Anterior cingulate cortex (tissue), 58 donors: Measurements from ENCODE around the gene COQ8B.

Experiments used
- DNase-seq, 58 donors: peaks; one replicate each; lab custom pipeline; 2025; lab: John Stamatoyannopoulos, UW

COQ8B gene

DNA sequence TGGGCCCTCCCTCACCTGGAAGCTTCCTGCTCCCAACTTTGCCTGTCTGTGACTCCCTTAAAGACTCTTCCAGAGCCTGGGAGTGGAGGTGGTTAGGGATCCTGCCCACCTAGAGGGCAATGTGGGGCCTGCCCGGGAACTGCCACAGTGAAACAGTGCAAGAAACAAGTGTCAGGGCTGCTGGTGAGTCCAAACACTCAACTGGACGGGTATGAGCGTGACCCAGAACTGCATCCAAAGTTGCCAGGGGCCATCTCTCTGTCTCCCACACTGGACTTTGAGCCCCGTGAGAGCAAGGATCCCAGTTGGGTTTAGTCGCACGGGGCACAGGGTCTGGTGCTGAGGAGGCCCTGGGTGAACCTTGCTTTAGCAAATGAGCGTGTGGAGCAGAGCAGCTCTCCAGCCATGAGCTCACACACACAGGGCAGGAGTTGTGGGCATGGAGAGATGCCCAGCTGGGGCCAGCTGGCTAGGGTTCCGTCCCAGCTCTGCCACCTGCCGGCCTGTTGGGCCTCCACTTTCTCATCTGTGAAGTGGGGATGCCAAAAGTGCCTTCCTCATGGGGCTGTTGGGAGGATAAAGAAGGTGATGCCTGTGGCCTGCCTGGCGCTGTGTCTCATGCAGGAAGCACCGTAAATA lies 23.4 kb downstream of the COQ8B start:
- DNase-seq = no peak

DNA sequence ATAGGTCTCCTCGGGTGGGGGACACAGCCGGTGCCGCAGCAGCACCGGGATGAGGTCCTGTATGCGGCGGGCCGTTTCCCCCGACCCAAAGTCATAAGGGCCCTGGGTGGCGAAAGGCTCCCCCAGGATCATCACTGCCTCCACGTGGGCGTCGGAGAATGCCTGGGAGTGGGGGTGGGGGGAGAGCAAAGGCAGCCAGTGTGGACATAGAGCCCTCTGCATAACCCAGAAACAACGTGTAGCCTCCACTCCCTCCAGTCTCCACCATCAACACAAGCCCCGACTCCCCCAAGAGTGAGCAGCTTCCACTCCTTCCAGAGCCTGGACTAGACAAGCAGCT lies 24.5 kb downstream of the COQ8B start:
- no peak for DNase-seq

DNA sequence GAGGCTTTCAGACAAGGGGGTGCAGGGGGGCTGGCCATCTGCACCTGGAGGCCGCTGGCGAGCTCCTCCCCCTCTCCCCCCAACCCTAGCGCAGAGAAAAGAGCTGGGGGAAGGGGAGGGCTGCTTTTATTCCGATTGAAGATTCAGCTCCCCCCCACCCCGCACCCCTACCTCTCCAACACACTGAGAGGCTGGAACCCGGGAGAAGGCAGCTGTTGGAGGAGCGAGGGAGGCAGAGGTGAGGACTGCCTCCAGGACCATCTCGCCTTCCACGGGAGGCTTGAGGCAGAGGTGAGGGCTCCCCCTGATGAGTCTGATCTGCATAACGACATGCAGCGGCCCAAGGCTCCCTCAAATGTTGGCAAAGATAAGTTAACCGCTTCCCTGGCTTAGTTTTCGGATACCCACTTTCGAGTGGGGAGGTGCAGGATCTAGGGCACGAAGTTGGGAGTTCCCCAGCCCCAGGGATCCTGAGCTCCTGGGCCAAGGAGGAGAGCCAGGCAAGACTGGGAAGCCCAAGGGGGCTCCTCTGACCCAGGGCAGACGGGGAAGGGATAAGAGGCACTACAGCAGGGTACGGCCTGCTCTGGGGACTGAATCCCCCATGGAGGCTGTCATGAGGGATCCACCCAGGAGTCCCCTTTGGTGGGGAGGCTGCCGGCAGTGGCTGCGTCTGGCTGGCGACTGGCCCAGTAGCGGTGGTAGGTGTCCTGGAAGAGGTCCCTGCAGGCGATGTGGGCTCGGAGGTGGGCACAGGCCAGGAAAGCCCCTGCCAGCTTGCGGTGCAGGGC lies 25.1 kb downstream of the COQ8B start:
- peak in 5 of 58 donors; percentile 10 to 50 (median 36) for DNase-seq

DNA sequence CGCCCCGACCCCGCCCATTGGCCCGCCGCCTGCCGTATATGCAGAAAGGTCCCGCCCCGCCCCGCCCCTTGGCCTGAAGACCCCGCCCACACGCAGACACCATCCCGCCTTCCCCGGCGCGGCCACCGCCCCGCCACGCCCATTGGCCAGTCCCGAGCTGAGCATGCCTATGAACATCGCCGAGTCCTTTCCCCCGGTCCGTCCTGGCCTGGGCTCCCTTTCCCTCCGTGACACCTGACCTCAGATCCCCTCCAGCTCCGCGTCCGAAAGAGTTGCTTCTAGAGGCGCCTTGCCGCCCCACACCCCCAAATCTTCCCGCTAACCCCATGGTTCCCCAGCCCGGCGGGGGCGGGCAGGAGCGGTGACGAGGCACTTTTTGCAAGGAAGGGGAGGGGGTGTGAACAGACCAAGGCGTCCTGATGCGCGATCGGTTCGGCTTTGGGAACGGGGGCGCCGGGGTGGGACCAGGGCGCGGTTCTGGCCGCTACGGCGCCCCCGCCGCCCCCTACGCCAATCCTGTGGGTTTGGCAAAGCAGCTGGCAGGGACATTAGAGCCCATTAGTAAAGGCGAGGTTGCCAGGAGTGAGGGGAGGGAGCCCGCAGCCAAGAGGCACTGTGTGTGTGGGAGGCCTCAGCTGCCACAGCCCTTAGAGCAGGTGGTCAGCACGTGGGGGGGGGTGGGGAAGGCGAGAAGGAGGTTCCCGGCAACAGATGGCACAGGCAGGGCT lies 25.8 kb downstream of the COQ8B start:
- DNase-seq = peak; percentile 40 to 96 (median 88)

DNA sequence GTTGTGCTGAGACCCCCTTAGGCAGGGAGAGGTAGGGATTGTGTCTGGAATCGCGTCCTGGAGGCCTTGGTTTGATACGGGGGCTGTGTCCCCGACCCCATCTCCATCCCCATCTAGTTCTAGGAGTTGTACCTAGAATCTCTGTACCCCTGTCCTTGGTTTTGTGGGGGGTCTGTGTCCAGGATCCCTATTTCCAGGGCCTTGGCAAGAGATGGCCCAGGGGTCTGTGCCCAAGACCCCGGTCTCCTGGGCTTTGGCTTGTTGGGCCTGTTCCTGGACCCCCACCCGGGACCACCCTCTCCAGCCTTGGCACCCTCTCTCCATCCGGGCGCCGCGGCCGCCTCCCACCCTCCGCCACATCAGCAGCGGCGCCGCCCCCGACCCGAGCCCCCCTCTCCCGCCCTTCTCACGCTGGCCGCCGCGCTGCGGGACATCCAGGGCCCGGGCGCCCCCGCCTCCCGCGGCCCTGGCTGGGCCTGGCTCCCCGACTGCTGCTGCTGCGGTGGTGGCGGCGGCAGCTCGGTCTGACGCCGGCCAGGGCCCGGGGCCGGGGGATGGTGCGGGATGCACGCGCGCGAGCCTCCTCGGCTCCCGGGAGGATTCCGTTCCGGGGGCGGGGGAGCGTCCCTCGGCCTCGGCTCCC lies 26.5 kb downstream of the COQ8B start, which contains the start of gene NUMBL:
TSS of gene NUMBL (minus strand) at position 602 of the 643 bp plus-strand sequence. CDS start at position 434, 168 bp downstream.
- DNase-seq = no peak

DNA sequence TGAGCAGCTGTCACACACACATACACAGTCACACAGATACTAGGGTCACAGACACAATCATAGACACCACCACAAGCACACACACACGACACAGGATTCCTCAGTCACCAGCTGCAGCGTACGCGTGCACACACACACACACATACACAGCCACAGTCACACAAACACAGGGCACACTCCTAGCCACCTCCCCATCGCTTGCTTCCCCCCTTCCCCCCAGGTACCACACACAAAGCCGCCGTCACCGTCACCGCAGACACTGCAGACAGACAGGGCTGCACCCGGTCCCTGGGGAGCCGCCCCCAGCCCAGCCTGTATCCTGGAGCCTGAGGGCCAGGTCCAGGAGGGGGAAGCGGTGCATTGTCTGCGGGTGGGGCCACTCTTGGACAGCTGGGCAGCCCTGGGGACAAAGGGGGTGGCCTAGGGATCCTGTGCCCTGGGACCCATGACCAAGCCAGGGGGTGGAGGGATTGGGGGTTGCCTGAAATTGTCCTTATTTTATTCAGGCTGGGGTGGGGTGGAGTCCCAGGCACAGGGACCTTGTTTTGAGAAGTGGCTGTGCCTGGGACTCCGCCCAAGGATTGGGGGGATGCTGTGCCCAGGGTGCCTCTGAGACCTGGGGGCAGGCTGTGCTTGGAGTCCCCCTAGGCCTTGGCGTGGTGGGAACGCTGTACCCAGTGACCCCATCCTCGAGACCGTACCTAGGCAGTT lies 27.2 kb downstream of the COQ8B start:
- peak in 2 of 58 donors; percentile 8 to 13 for DNase-seq

DNA sequence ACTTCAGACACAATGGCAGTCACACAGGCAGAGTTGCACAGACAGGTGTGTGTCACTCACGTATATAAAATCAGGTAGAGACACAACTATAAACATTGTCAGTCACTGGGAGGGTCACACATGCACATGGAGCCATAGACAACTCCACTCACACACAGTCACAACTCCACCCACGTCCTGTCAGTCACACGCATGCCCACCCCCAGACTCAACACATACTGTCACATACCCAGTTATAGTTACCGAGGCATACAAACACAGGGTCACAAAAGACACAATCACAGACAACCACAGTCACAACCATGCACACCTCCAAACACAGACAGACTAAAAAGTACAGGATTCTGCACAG lies 27.7 kb downstream of the COQ8B start:
- no peak for DNase-seq

DNA sequence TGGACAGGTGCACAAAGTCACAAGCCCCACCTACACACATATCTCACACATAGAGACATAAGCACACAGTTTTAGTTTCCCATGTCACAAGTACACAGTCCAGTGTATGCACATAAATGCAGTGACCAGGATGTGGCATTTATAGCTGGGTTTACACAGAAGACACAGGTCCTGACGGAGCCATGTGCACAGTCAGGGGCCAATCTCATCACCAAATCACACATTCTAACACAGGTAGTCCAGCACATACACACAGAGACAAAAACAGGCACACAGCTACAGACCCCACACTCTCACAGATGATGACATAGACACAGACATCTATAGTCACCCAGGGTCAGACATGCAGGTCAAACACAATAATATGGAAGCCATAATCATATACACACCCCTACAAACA lies 28.4 kb downstream of the COQ8B start:
- DNase-seq = no peak

DNA sequence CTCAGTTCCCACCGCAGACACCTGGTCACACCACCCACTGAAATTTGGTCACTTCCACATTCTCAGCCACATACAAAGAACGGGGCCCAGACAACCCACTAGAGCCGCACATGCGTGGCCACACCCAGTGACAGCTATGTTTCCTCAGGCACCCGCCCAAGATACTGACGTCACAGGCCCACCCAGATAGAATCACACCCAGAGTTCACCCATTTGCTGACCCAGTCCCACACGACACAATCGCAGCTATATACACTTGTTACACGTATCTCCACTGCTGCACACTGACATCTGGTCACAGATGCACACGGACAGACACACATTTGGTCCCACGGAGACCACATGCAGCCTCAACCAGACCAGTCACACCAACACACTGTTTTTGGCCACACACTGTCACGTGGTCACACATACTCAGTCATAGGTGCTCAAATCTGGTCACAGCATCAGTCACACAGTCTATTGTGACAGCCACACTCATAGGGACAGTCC lies 29.1 kb downstream of the COQ8B start:
- DNase-seq = peak in 22 of 58 donors; percentile 3 to 54 (median 26)

DNA sequence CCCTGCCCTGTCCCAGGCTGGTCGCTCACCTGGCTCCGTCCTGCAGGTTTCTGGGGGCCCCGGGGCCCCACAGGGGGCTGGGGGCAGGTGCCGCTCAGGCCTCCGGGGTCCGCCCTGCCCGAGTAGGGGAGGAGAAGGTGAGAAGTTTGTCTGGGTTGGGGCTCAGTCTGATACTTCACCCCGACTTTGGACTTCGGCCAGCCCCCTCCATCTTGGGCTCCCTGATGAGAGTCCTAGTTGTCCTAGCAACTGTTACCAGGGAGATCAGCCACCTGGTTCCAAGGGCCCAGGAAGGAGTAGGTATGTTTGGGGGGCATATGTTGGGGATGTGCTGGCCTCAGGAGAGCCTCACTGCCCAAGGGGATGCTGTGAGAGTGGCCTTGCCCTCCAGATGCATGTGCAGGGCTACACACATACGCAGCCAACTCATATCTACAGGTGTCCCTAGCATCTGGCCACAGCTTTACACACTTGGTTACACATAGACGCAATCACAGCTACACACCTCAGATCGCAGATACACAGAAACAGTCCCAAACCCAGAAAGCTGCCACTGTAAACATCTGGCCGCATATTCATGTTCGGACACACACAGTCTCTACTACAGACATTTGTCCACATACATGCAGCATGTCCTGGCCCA lies 29.7 kb downstream of the COQ8B start:
- DNase-seq = no peak

DNA sequence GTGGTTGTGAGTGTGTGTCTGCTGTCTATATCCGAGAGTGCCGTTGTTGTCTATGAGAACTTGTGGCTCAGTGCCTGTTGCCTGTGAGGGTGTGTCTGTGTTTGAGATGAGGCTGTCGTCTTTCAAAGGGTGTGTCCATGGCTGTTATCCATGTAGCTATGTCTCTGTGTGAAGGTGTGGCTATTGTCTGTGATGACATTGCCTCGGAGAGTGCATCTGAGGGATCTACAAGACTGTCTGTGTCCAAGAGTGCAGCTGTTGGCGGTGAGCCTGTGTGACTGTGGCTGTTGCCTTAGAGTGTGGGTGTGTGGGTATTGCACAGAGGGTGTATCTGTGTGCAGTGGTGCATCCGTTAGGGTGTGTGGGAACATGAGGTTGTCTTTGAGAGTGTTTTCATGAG lies 31.1 kb downstream of the COQ8B start:
- DNase-seq = no peak

DNA sequence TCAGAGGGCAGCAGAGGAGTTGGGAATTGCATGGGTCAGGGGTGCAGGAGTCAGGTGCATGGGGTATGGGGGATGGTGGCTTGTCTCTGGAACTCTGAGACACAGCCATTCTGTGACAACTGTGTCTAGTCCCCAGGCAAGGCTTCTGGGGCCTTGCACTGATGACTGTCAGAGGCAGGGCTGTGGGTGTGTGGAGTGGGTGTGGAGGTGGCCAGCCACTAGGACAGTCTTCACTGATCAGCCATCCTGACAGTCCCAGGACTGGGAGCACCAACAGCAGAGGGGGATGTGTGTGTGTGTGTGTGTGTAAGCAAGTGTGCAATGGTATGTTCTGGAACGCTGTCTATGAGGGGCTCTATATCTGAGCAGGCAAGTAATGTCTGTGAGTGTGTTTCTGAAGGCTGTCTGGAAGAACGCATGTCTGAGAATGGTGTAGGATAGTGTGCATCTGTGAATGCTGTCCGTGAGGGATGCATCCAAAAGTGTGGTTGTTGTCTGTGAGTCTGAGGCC lies 31.6 kb downstream of the COQ8B start:
- no peak for DNase-seq

DNA sequence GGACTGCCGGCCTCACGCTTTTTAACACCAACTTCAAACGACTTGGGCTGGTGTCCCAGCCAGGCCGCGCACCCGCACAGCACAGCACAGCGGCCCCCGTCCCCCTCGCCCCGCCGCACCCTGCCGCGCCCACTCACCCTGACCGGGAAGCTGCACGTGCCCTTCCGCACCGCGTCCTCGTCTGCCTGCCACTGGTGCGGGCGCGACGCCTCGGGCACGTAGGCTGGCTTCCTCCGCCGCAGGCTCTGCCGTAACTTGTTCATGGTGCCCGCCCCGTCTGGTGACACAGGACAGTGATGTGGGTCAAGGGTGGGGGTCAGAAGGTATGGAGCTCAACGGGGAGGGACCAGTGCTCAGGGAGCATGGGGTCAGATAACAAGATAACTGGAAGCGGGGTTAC lies 32.4 kb downstream of the COQ8B start:
- no peak for DNase-seq

DNA sequence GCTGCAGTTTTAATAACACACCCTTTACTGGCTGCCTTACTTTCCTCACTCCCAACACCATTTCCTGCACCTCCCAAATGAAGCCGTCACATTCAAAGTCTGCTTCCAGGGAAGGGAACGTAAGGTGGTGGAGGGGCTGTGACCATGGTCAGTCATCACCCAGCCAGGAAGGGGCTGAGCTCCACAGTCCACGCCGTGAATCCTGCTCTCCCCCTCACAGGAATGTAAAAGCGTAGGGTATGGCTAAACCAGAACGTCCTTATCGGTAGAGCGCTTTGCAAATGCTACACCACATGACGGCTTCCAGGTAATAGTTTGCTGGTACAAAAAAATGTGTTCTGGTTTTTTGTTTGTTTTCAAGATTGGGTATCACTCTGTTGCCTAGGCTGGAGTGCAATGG lies 33.2 kb downstream of the COQ8B start:
- no peak for DNase-seq

DNA sequence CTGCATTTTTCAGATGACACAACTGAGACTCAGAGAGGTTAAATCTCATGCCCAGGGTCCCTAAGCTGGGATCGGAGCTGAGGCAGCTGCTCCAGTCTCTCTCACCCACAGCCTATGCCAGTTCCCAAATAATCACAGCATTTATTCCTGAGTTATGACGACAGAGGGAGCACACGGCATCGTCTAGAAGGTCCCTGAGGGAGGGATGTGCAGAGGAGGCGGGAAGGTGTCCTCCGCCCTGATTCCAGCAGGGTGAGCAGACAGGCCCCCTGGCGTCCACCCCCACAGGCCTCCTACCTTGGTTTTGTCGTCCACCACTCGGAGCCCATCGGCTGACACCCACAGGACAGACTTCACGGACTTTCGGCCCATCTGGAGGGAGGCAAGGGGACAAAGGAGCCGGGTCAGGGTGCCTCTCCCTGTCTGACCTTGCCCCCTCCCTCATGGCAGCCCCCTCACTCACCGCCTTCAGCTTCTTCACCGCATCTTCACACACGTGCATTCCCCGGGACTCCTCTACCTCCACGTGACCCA lies 34.2 kb downstream of the COQ8B start:
- DNase-seq = no peak

DNA sequence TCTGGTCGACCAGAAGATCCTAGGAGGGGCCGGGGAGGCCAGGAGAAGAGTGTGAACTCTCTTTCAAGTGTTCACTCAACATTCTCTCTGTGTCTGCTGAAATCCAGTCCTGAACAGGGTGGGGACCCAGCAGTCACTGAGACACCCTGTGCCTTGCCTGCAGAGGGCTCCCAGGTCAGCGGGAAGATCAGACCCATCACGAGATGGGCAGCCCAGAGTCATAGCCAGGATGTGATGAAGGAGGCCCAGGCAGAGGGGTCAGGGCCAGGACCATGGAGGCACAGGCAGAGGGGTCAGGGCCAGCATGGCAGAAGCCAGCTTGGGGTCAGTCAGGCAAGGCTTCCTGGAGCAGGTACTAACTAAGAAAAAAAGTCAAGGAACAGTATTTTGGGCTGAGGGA lies 35.6 kb downstream of the COQ8B start:
- no peak for DNase-seq

DNA sequence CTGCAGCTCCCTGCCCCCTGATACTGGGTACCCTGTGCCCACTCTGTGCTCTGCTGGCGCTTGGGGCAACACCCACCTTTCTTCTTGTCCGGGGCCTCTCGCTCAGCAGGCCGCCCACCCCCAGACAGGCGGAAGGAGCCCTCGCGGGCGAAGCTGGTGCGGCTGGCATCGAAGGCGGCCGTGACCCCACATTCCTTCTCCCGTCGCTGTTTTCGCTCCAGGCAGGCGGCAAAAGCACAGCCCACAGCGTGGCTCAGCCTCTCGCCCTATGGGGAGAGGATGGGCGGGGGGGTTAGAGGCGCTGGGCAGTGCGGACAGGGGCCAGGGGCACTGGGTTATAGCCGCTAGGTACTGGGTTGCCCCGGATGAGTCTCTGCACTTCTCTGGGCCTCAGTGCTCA lies 39.5 kb downstream of the COQ8B start:
- no peak for DNase-seq

DNA sequence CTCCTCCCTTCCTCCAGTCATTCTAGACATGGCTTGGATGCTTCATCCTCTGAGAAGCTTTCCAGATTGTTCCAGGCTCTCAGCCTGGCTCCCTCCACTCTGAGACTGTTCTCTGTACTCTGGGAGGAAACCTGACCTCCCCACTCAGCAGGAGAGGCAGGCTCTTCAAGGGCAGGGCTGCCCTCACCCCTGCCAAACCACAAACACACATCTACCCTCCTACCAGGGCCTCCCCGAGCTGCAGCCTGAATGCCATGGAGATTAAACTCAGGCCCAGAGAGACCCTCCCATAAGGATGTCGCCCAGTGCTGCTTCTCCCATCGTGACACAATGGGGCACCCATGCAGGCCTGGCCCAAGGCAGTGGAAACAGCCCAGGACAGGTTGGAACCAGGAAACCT lies 42.4 kb downstream of the COQ8B start:
- no peak for DNase-seq

DNA sequence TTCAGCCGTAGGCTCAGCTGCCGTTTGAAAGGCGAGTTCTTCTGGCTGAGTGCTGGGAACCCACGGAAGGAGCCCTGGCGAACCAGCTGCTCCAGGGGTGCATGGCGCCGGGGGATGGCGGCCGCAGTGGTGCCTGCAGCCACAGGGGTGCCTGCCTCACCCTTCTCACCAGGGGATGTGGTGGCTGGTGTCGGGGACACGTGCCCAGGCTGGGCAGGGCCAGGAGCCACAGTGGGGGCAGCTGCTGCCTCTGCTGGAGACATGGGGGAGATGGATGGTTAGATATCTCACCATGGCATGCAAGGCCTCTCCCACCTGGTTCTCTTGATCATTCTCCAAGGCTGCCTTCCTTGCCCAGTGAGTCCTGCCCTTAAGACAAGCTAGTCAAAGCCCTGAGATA lies 43.3 kb downstream of the COQ8B start:
- no peak for DNase-seq
